CD4-positive, alpha-beta T cell treated with Interleukin-17A for 4 hours (primary cell): ENCODE measurements around the gene NSD2.
"Not testable (repeated sequence)": the region's sequence is repeated elsewhere in the genome, so short reads cannot be mapped to it uniquely, and the experiment has no call there.

Experiments
- DNase-seq: peaks from one replicate; pipeline ENCODE4 v3.0.0-alpha.2; 2020; ENCODE audit warnings: mixed read lengths

Gene NSD2

GRCh38 chr4:1987721-1988326 lies 116.6 kb downstream of the NSD2 start:
- no peak for DNase-seq

GRCh38 chr4:1988327-1988724 lies 117.1 kb downstream of the NSD2 start:
- no peak for DNase-seq

- no peak for DNase-seq
Measured at GRCh38 chr4:1989533-1990347, 118.5 kb downstream of the NSD2 start.

GRCh38 chr4:1990348-1990645 lies 119.1 kb downstream of the NSD2 start:
- no peak for DNase-seq

- DNase-seq: no peak
Measured at GRCh38 chr4:1990676-1991075, 119.5 kb downstream of the NSD2 start.

GRCh38 chr4:1991087-1991486 lies 119.9 kb downstream of the NSD2 start:
- no peak for DNase-seq

- no peak for DNase-seq
Measured at GRCh38 chr4:1991596-1992434, 120.6 kb downstream of the NSD2 start.

- DNase-seq: no peak
Measured at GRCh38 chr4:1992468-1993168, 121.4 kb downstream of the NSD2 start.

- DNase-seq: no peak
Measured at GRCh38 chr4:1993169-1993516, 122.0 kb downstream of the NSD2 start.

GRCh38 chr4:1993718-1994516 lies 122.7 kb downstream of the NSD2 start:
- DNase-seq: not testable (repeated sequence)

- no peak for DNase-seq
Measured at GRCh38 chr4:1994938-1995337, 123.7 kb downstream of the NSD2 start.

GRCh38 chr4:1996866-1997611 lies 125.8 kb downstream of the NSD2 start:
- DNase-seq: no peak

GRCh38 chr4:1997712-1998111 lies 126.5 kb downstream of the NSD2 start:
- no peak for DNase-seq

GRCh38 chr4:1998296-1998695 lies 127.1 kb downstream of the NSD2 start:
- no peak for DNase-seq

GRCh38 chr4:1999308-1999707 lies 128.1 kb downstream of the NSD2 start:
- not testable (repeated sequence) for DNase-seq

GRCh38 chr4:2003361-2003760 lies 132.2 kb downstream of the NSD2 start:
- not testable (repeated sequence) for DNase-seq

- DNase-seq: no peak
Measured at GRCh38 chr4:2006367-2006766, 135.2 kb downstream of the NSD2 start.

GRCh38 chr4:2006956-2007653 lies 135.9 kb downstream of the NSD2 start:
- no peak for DNase-seq

- DNase-seq: no peak
Measured at GRCh38 chr4:2007804-2008670, 136.8 kb downstream of the NSD2 start.

GRCh38 chr4:2008671-2008920 lies 137.4 kb downstream of the NSD2 start:
- DNase-seq: no peak
